ENCODE measurements around the gene KLHL40.

DNA sequence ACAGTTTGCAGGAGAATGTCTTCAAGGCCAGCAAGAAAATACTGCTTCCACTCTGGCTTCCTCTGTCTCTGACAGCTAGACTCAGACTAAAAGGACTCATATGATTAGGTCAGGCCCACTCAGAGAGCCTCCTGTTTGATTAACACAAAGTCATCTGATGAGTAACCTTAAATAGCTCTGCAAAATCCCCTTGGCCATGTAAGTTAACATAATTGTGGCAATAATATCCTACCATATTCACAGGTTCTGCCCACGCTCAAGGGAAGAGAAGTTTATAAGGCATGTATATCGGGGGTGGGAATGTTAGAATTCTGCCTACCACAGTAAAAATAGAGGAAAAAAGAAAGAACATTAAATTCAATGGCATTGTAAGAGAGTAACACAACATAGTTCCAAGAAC is 37.9 kb downstream of the KLHL40 start:
- TF ChIP-seq MAX (IDR thresholded peaks at IDR 0.05) = no peak
- TF ChIP-seq, protein P1, sequence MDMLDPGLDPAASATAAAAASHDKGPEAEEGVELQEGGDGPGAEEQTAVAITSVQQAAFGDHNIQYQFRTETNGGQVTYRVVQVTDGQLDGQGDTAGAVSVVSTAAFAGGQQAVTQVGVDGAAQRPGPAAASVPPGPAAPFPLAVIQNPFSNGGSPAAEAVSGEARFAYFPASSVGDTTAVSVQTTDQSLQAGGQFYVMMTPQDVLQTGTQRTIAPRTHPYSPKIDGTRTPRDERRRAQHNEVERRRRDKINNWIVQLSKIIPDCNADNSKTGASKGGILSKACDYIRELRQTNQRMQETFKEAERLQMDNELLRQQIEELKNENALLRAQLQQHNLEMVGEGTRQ (IDR thresholded peaks at IDR 0.05) = no peak
- no peak for TF ChIP-seq KDM1A (IDR thresholded peaks at IDR 0.05; ENCODE audit: low read depth)
- TF ChIP-seq CTCF (IDR thresholded peaks at IDR 0.05) = no peak
- no peak for TF ChIP-seq POLR2A (IDR thresholded peaks at IDR 0.05; ENCODE audit: low read length)
- TF ChIP-seq POLR2AphosphoS2 (conservative IDR thresholded peaks at IDR 0.05; ENCODE audit: low read length) = no peak
- no peak for TF ChIP-seq REST (IDR thresholded peaks at IDR 0.05)
- no peak for TF ChIP-seq SMC3 (IDR thresholded peaks at IDR 0.05)
- TF ChIP-seq HOXB5 (CRISPR knock-in tag; IDR thresholded peaks at IDR 0.05) = no peak

Measured in A549 (cell line).